Fibroblast of peridontal ligament (primary cell): Measurements from ENCODE around the gene ECE1.

Experiments used
- DNase-seq: peaks from one replicate; pipeline ENCODE4 v3.0.0-alpha.2; 2010; ENCODE audit errors: extremely low read depth

The ECE1 gene

GRCh38 chr1:21268281-21269239, 21.7 kb downstream of the ECE1 start:
- no peak for DNase-seq

- DNase-seq, result no peak
Observed at GRCh38 chr1:21267191-21268077, 22.8 kb downstream of the ECE1 start.

- no peak for DNase-seq
Observed at GRCh38 chr1:21266119-21266774, 24.0 kb downstream of the ECE1 start.

GRCh38 chr1:21265644-21266043, 24.6 kb downstream of the ECE1 start:
- no peak for DNase-seq

GRCh38 chr1:21264898-21265297, 25.4 kb downstream of the ECE1 start:
- no peak for DNase-seq

GRCh38 chr1:21263653-21264225, 26.5 kb downstream of the ECE1 start:
- no peak for DNase-seq

- no peak for DNase-seq
Observed at GRCh38 chr1:21263052-21263429, 27.2 kb downstream of the ECE1 start.

- DNase-seq, result peak; percentile 96
Observed at GRCh38 chr1:21262293-21263051, 27.8 kb downstream of the ECE1 start.

- DNase-seq, result peak; percentile 95
Observed at GRCh38 chr1:21261551-21262292, 28.5 kb downstream of the ECE1 start.

- no peak for DNase-seq
Observed at GRCh38 chr1:21260405-21261125, 29.7 kb downstream of the ECE1 start.

- no peak for DNase-seq
Observed at GRCh38 chr1:21259316-21260076, 30.8 kb downstream of the ECE1 start.

- DNase-seq, result no peak
Observed at GRCh38 chr1:21258331-21259134, 31.7 kb downstream of the ECE1 start.

- no peak for DNase-seq
Observed at GRCh38 chr1:21257431-21258135, 32.7 kb downstream of the ECE1 start.

GRCh38 chr1:21256776-21257175, 33.5 kb downstream of the ECE1 start:
- DNase-seq, result no peak

GRCh38 chr1:21255943-21256320, 34.3 kb downstream of the ECE1 start:
- no peak for DNase-seq

GRCh38 chr1:21255284-21255942, 34.9 kb downstream of the ECE1 start:
- DNase-seq, result peak; percentile 88
